Measurements from ENCODE around the gene PTPRS. TPM values are rescaled to one million over a fixed set of nuclear protein-coding genes. Genes with fewer than 3 reads are reported as not detected.
A peak's percentile ranks its signal among the peaks of the same experiment; 100 is the strongest.

PTPRS gene
- total RNA-seq, 6 experiments from 2014 or later: 6.1 to 39.9 (median 22.1) TPM

- WGBS (ENCODE audit: insufficient coverage, low coverage, low lambda C conversion rate, missing lambda C conversion rate): 8% methylated on average over 21 of the region's 47 CpGs
- H3K27me3 ChIP-seq: no peaks in the 10 kb centered on the region
These were observed 46.8 kb downstream of the PTPRS start for GRCh38 chr19:5293612-5294378.

DNA sequence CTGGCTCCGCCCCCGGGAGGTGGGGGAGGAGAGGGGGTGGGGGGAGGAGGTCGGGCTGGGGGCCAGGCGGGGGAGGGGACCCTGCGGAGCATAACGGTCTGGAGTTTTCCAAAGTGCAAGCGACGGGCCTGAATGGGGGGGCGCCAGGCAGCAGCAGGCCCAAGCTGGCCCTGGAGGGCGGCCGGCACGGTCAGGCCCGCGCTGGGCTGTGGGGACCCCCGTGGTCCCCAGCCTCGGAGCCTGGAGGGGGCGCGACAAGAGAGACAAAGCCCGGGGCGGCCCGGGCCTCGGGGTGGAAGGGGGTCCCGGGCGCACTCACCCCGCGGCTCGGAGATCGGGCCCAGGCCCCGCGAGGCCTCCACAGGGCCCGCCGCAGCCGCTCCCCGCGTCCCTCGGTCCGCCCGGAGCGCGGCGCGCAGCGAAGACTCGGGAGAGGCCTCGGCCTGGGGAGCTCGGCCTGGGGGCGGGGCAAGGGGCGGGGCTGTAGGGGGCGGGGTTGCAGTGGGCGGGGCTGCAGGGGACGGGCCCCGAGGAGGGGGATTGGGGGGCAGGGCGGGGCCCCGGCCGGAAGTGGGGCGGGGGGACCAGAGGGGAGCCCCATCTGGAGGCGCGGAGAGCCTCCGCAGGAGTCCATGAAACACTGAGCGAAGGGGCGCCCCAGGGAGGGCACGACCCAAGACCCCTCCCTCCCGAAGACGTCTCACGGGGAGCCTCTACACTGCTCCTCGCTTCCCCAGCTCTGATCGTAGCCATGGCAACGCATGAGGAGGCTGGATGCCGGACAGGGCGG, 47.6 kb downstream of the PTPRS start:
- peak in 1 of 3 donors; percentile 50 for DNase-seq
- WGBS (ENCODE audit: insufficient coverage, low coverage, low lambda C conversion rate, missing lambda C conversion rate): 2% methylated on average over 9 of the region's 70 CpGs
- Histone ChIP-seq H3K27ac (peak overlapping the region in 1 of 3 donors; percentile 37), H3K4me3 (peak overlapping the region; percentile 54 to 67 (median 55)), H3K27me3 (no peaks in the 10 kb centered on the region), H3K36me3 (no peaks in the 10 kb centered on the region), H3K4me1 (peaks cover 0 to 4% (median 0%) of the 10 kb centered on the region in 4 donors), H3K9me3 (no peaks in the 10 kb centered on the region)
- peak; percentile 82 to 88 (median 84) for ATAC-seq
- TF ChIP-seq, protein P1, sequence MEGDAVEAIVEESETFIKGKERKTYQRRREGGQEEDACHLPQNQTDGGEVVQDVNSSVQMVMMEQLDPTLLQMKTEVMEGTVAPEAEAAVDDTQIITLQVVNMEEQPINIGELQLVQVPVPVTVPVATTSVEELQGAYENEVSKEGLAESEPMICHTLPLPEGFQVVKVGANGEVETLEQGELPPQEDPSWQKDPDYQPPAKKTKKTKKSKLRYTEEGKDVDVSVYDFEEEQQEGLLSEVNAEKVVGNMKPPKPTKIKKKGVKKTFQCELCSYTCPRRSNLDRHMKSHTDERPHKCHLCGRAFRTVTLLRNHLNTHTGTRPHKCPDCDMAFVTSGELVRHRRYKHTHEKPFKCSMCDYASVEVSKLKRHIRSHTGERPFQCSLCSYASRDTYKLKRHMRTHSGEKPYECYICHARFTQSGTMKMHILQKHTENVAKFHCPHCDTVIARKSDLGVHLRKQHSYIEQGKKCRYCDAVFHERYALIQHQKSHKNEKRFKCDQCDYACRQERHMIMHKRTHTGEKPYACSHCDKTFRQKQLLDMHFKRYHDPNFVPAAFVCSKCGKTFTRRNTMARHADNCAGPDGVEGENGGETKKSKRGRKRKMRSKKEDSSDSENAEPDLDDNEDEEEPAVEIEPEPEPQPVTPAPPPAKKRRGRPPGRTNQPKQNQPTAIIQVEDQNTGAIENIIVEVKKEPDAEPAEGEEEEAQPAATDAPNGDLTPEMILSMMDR (IDR thresholded peaks at IDR 0.05): no peak
- TF ChIP-seq POLR2A (IDR thresholded peaks at IDR 0.05): no peak
- intact Hi-C loops (cut with DNase I): no loop called here

More at GRCh38 chr19:5293612-5294378, 46.8 kb downstream of the PTPRS start:
- DNase-seq (no peak), ATAC-seq (peak in 2 of 4 donors; percentile 11 to 23)
- TF ChIP-seq, protein P1 (IDR thresholded peaks at IDR 0.05): no peak
- no peak for TF ChIP-seq POLR2A (IDR thresholded peaks at IDR 0.05)
- no peaks in the 10 kb centered on the region for H3K36me3 ChIP-seq
- peak overlapping the region; percentile 54 to 67 (median 55) for H3K4me3 ChIP-seq
- peaks cover 0 to 4% (median 0%) of the 10 kb centered on the region in 4 donors for H3K4me1 ChIP-seq
- H3K9me3 ChIP-seq: no peaks in the 10 kb centered on the region
- H3K27ac ChIP-seq: no peak overlapping the region
- intact Hi-C loops (cut with DNase I): no loop called here

- Histone ChIP-seq H3K27ac (no peak overlapping the region), H3K4me3 (peak overlapping the region; percentile 54 to 67 (median 55)), H3K9me3 (no peaks in the 10 kb centered on the region), H3K27me3 (no peaks in the 10 kb centered on the region), H3K36me3 (no peaks in the 10 kb centered on the region), H3K4me1 (peaks cover 0 to 4% (median 0%) of the 10 kb centered on the region in 4 donors)
- no peak for ATAC-seq
- no peak for DNase-seq
- no peak for TF ChIP-seq POLR2A (IDR thresholded peaks at IDR 0.05)
- TF ChIP-seq, protein P1 (IDR thresholded peaks at IDR 0.05): no peak
- intact Hi-C loops (cut with DNase I): no loop called here
- 2% methylated on average over 10 of the region's 17 CpGs for WGBS (ENCODE audit: insufficient coverage, low coverage, low lambda C conversion rate, missing lambda C conversion rate)
These were observed 48.2 kb downstream of the PTPRS start for GRCh38 chr19:5292453-5292821.

GRCh38 chr19:5291588-5292193, 48.9 kb downstream of the PTPRS start:
- DNase-seq (no peak), ATAC-seq (no peak)
- H3K27me3 ChIP-seq: no peaks in the 10 kb centered on the region

More at GRCh38 chr19:5291588-5292193, 48.9 kb downstream of the PTPRS start:
- intact Hi-C loops (cut with DNase I): no loop called here
- peaks cover 0 to 4% (median 0%) of the 10 kb centered on the region in 4 donors for H3K4me1 ChIP-seq
- peak overlapping the region in 1 of 3 donors; percentile 67 for H3K4me3 ChIP-seq
- WGBS (ENCODE audit: insufficient coverage, low coverage, low lambda C conversion rate, missing lambda C conversion rate): 70% methylated on average over 6 of the region's 8 CpGs
- no peak for TF ChIP-seq POLR2A (IDR thresholded peaks at IDR 0.05)
- TF ChIP-seq, protein P1 (IDR thresholded peaks at IDR 0.05): no peak
- no peaks in the 10 kb centered on the region for H3K36me3 ChIP-seq
- H3K9me3 ChIP-seq: no peaks in the 10 kb centered on the region
- no peak overlapping the region for H3K27ac ChIP-seq

Other genes with a start within 250 kb of the PTPRS start
- not detected for gene ZNRF4, start 114.6 kb upstream of the PTPRS start, total RNA-seq
- gene TINCR, start 227.1 kb upstream of the PTPRS start, total RNA-seq: under 1 TPM in 1 of 6 experiments, not detected in 5; 0.44 TPM

Data from right lobe of liver (tissue), 6 donors.